GM23248 (cell line): Measurements from ENCODE around the gene SHB. TPM values are rescaled to one million over a fixed set of nuclear protein-coding genes. Genes with fewer than 3 reads are reported as not detected.
A peak's percentile ranks its signal among the peaks of the same experiment; 100 is the strongest.

Experiments
- DNase-seq: peaks from one replicate; pipeline ENCODE4 v3.0.0-alpha.2; 2015
- H2AFZ ChIP-seq: fragments of 200-600 bp; sonication (generic); 2 replicates; pipeline ENCODE4 v1.6.1; 2016; ENCODE audit warnings: antibody characterized with exemption
- H3F3A ChIP-seq: fragments of 200-600 bp; sonication (generic); 2 replicates; pipeline ENCODE4 v1.6.1; 2016; ENCODE audit warnings: mild to moderate bottlenecking, antibody characterized with exemption, mixed run types; ENCODE audit not compliant: insufficient read depth
- H3K27ac ChIP-seq: fragments of 200-600 bp; sonication (generic); 2 replicates; pipeline ENCODE4 v1.5.1; 2016; ENCODE audit warnings: mild to moderate bottlenecking
- H3K27me3 ChIP-seq: fragments of 200-600 bp; sonication (generic); replicated peaks from 2 replicates; pipeline ENCODE4 v1.6.1; 2016; ENCODE audit warnings: mild to moderate bottlenecking; ENCODE audit not compliant: insufficient read depth
- H3K36me3 ChIP-seq: fragments of 200-600 bp; sonication (generic); 2 replicates; pipeline ENCODE4 v1.6.1; 2016; ENCODE audit warnings: low read depth, mild to moderate bottlenecking
- H3K4me1 ChIP-seq: fragments of 200-600 bp; sonication (generic); 2 replicates; pipeline ENCODE4 v1.6.1; 2016; ENCODE audit warnings: mild to moderate bottlenecking; ENCODE audit not compliant: insufficient read depth
- H3K4me2 ChIP-seq: fragments of 200-600 bp; sonication (generic); one replicate; pipeline ENCODE4 v1.6.1; 2016; ENCODE audit warnings: mild to moderate bottlenecking; ENCODE audit not compliant: unreplicated experiment
- H3K4me3 ChIP-seq: fragments of 200-600 bp; sonication (generic); 2 replicates; pipeline ENCODE4 v1.5.1; 2016; ENCODE audit warnings: mild to moderate bottlenecking
- H3K79me2 ChIP-seq: fragments of 200-600 bp; sonication (generic); 2 replicates; pipeline ENCODE4 v1.6.1; 2016; ENCODE audit warnings: mild to moderate bottlenecking; ENCODE audit not compliant: insufficient read depth
- H3K9ac ChIP-seq: fragments of 200-600 bp; sonication (generic); 2 replicates; pipeline ENCODE4 v1.6.1; 2016; ENCODE audit warnings: mild to moderate bottlenecking
- H3K9me2 ChIP-seq: fragments of 200-600 bp; sonication (generic); 2 replicates; pipeline ENCODE4 v1.6.1; 2016; ENCODE audit warnings: mixed run types, mild to moderate bottlenecking, moderate library complexity; ENCODE audit not compliant: insufficient read depth
- H3K9me3 ChIP-seq: fragments of 200-600 bp; sonication (generic); one replicate; pipeline ENCODE4 v1.6.1; 2017; ENCODE audit warnings: low read depth
- H4K20me1 ChIP-seq: fragments of 200-600 bp; sonication (generic); 2 replicates; pipeline ENCODE4 v1.6.0; 2016; ENCODE audit not compliant: insufficient read depth
- EZH2 ChIP-seq: fragments of 200-600 bp; sonication (generic); IDR thresholded peaks from 2 replicates; pipeline ENCODE4 v1.6.1; 2018; ENCODE audit warnings: antibody characterized with exemption, mild to moderate bottlenecking; ENCODE audit not compliant: insufficient read depth, poor library complexity, severe bottlenecking
- EZH2phosphoT487 ChIP-seq: fragments of 200-600 bp; sonication (generic); IDR thresholded peaks from 2 replicates; pipeline ENCODE4 v1.6.1; 2018; ENCODE audit warnings: antibody characterized with exemption, moderate library complexity, mild to moderate bottlenecking, low read depth; ENCODE audit not compliant: insufficient read depth
- WGBS, 2 experiments: methylation state at CpG; one replicate each; pipeline ENCODE4 v1.1.6; 2015 to 2017; ENCODE audit warnings: low lambda C conversion rate in 2 of 2, low coverage in 1 of 2; ENCODE audit errors: missing lambda C conversion rate in 2 of 2; 5-methylcytosine and 5-hydroxymethylcytosine counted together
- in situ Hi-C: fragments of 300-500 bp; cut with MboI; formaldehyde crosslinking; loops from 2 replicates; pipeline ENCODE4 v1.15.0; 2020
- polyA plus RNA-seq: library from polyadenylated mRNA; unstranded; fragments of >200 nt; fragmentation: Nextera tagmentation; extraction: Ambion mirVana; gene quantifications from 2 replicates; pipeline ENCODE4 v1.2.1, GENCODE V29; 2016
- total RNA-seq: library from RNA; depleted of rRNA; stranded (reverse); fragments of >200 nt; shearing (Covaris generic); gene quantifications from 2 replicates; pipeline ENCODE4 v1.2.3, GENCODE V29; 2014

Gene SHB
- total and polyA plus RNA-seq, 2 experiments from 2014 or later = 3.9 to 11.1 TPM

GRCh38 chr9:37965116-37965515 is 103.9 kb downstream of the SHB start:
- Histone ChIP-seq H3F3A (peaks cover 29% of the 10 kb centered on the region), H3K4me2 (no peak overlapping the region), H3K27me3 (no peaks in the 10 kb centered on the region), H3K27ac (peak overlapping the region; percentile 64), H3K9ac (peak overlapping the region; percentile 41; the same call in 1 of the 2 replicates), H3K4me3 (no peak overlapping the region), H3K9me3 (no peaks in the 10 kb centered on the region), H3K9me2 (no peaks in the 10 kb centered on the region), H3K79me2 (peaks cover 7% of the 10 kb centered on the region), H4K20me1 (no peaks in the 10 kb centered on the region), H3K36me3 (no peaks in the 10 kb centered on the region), H3K4me1 (peaks cover 40% of the 10 kb centered on the region), H2AFZ (no peak overlapping the region)
- WGBS, 2 experiments = 72 to 76% methylated on average over 2 of the region's 2 CpGs
- TF ChIP-seq EZH2phosphoT487 (no peak), EZH2 (no peak)
- in situ Hi-C loops = no loop called here
- no peak for DNase-seq

- Histone ChIP-seq H3K4me2 (peak overlapping the region; percentile 7), H3K27me3 (no peaks in the 10 kb centered on the region), H3K9ac (peak overlapping the region; percentile 41; the same call in 1 of the 2 replicates), H3K4me3 (no peak overlapping the region), H3K9me3 (no peaks in the 10 kb centered on the region), H3K36me3 (no peaks in the 10 kb centered on the region), H3F3A (peaks cover 29% of the 10 kb centered on the region), H4K20me1 (no peaks in the 10 kb centered on the region), H3K79me2 (peaks cover 5% of the 10 kb centered on the region), H3K4me1 (peaks cover 40% of the 10 kb centered on the region), H3K9me2 (no peaks in the 10 kb centered on the region), H3K27ac (peak overlapping the region; percentile 64), H2AFZ (no peak overlapping the region)
- TF ChIP-seq EZH2phosphoT487 (no peak), EZH2 (no peak)
- WGBS, 2 experiments = 97 to 100% methylated on average over 5 of the region's 5 CpGs
- DNase-seq = no peak
- in situ Hi-C loops = no loop called here
Observed at GRCh38 chr9:37964740-37965081, 104.3 kb downstream of the SHB start.

- Histone ChIP-seq H3K79me2 (peaks cover 7% of the 10 kb centered on the region; the same call in 1 of the 2 replicates), H3K4me2 (peak overlapping the region; percentile 7), H3K9ac (peak overlapping the region; percentile 21; the same call in 1 of the 2 replicates), H3K27me3 (no peaks in the 10 kb centered on the region), H3F3A (peaks cover 29% of the 10 kb centered on the region), H3K27ac (peak overlapping the region; percentile 64), H2AFZ (no peak overlapping the region), H3K4me3 (no peak overlapping the region), H4K20me1 (no peaks in the 10 kb centered on the region), H3K9me3 (no peaks in the 10 kb centered on the region), H3K4me1 (peaks cover 37% of the 10 kb centered on the region), H3K36me3 (no peaks in the 10 kb centered on the region), H3K9me2 (no peaks in the 10 kb centered on the region)
- WGBS, 2 experiments = 54 to 60% methylated on average over 15 of the region's 15 CpGs
- TF ChIP-seq EZH2 (no peak), EZH2phosphoT487 (no peak)
- peak; percentile 85 for DNase-seq
- in situ Hi-C loops = no loop called here
Observed at GRCh38 chr9:37963936-37964739, 104.9 kb downstream of the SHB start.

- Histone ChIP-seq H3K27ac (no peak overlapping the region), H3K36me3 (no peaks in the 10 kb centered on the region), H3K27me3 (no peaks in the 10 kb centered on the region), H3K9me3 (no peaks in the 10 kb centered on the region), H3K4me1 (peaks cover 15% of the 10 kb centered on the region), H3F3A (peaks cover 10% of the 10 kb centered on the region), H4K20me1 (no peaks in the 10 kb centered on the region), H3K9me2 (no peaks in the 10 kb centered on the region), H3K4me2 (no peak overlapping the region), H3K79me2 (peaks cover 13% of the 10 kb centered on the region), H2AFZ (no peak overlapping the region), H3K9ac (no peak overlapping the region), H3K4me3 (no peak overlapping the region)
- no peak for TF ChIP-seq EZH2phosphoT487
- TF ChIP-seq EZH2 = no peak
- 95 to 99% methylated on average over 3 of the region's 3 CpGs for WGBS, 2 experiments
- DNase-seq = no peak
- in situ Hi-C loops = no loop called here
Observed at GRCh38 chr9:37961351-37961750, 107.7 kb downstream of the SHB start.
